ENCODE data around the gene POR.
"Not testable (repeated sequence)": the region's sequence is repeated elsewhere in the genome, so short reads cannot be mapped to it uniquely, and the experiment has no call there.

The POR gene

DNA sequence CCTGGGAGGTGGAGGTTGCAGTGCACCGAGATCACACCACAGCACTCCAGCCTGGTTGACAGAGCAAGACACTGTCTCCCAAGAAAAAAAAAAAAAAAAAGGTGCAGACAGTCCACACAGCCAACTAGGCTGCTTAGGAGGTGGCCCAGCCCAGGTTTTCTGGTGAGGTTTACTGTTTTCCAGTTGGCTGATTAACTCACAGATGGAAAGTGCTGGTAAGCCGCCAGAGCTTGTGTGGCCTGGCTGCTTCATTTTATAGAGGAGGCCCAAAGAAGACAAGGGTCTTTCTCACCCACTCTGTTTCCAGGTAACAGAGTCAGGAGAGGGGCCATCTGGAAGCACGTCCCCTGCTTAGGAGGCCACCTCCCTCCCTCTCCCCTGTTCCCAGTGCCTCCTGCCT is 29.9 kb upstream of the POR start:
- DNase-seq, result no peak

DNA sequence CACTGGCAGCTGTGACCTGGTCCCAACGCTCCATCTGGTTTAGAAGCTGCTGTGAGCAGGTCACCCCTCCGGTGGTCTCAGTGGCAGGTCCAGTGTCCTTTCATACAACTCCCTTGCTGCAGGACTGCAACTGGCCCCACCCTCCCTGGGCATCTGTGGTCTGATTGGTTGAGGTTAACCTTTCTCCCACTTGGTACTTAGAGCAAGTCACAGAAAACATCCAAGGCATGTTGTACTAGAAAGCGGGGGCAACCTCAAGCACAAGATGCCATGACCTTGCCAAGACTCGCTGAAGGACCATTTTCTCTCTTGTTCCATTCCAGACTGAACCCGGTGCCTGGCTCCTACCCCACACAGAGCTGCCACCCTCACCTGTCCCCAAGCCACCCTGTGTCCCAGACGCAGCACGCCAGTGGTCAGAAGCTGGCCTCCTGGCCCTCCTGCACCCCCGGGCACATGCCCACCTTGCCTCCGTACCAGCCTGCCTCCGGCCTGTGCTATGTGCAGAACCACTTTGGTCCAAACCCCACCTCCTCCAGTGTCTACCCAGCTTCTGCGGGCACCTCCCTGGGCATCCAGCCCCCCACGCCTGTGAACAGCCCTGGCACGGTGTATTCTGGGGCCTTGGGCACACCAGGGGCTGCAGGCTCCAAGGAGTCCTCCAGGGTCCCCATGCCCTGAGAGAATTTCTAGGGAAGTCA is 27.1 kb upstream of the POR start:
- DNase-seq, result no peak

DNA sequence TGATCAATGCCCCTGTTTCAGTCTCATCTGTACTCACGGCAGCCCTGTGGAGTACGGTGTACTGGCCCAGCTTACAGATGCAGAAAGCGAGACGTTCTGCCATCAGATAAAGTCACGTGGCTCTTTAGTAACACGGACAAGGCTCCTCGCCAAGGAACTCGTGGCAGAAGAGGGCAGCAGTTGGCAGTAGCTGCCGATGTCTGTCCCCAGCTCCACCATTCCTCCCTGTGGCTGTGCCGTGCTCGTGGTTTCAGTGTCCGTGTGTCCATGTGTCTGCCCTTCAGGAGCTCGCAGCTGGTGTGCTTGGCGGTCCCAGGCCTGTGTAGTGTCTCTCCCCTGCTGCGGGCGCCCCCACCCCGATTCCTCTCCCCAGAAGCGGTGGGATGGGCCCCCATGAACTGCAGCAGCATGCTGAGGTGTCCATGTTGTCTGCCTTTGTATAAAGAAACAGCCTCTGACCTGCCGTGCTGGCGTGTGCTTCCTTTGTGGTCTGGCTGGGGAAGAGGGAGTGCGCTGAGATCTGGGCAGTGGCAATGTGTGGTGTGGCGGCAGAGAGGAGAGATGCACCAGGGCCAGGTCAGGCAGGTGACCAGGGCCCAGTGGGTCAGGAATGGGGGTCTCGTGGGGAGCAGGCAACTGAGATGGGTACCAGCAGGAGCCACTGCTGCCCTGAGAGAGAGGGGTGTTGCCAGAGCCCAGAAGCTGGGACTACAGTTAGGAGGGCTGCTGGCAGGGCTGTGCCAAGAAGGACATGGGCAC is 26.3 kb upstream of the POR start:
- DNase-seq, result no peak

DNA sequence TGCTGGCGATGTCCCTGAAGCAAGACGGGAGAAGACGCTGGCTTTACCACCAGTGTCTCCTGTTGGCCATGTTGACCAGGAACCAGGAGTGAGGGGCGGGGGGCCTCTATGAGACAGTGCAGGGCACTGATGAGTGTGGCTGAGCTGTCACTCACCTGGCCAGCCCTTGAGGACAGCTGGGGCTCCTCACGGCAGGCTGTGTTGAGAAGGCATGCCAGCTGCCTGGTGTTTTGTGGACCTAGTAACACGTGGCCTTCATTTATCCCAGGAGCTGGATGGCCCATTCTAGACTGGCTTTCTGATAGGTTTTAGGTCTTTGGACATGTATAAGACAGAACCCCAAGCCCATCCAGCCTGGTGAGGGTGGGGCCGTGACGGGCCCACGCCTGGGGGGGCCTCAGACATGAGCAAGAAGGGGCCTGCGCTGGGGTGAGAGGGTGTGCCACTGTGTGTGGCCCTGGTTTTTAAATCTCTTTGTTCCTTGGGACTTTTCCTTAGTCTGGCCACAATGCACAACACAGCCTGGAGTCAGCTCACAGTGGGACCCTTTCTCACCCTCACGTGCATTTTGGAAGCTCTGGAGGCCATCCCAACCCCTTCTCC is 25.6 kb upstream of the POR start:
- DNase-seq, result no peak

DNA sequence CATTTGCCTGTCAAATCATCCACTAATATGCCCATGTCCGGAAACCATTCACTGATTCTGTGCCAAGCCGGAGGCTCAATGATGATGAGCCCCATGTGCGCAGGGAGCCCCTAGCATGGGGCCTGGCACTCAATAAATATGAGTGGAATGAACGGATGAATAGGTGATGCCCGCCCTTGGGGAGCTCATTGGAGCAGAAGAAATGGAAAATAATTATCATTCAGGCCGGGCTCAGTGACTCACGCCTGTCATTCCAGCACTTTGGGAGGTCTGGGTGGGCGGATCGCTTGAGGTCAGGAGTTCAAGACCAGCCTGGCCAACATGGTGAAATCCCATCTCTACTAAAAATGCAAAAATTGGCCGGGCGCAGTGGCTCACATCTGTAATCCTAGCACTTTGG is 25.1 kb upstream of the POR start:
- DNase-seq, result no peak

DNA sequence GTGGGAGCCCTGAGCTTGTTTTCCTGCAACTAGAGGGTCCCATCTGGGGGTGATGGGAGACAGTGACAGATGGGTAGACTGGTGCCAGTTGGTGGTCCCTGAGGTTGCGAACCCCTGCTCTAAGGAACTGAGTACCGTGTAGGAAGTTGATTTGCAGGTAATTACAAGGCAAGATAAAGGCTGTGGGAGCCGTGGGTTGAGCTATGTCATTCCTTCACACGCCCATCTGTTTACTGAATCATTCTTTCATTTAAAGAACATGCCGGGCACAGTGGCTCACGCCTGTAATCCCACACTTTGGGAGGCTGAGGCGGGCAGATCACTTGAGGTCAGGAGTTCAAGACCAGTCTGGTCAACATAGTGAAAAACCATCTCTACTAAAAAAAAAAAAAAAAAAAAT is 23.7 kb upstream of the POR start:
- DNase-seq, result not testable (repeated sequence)

DNA sequence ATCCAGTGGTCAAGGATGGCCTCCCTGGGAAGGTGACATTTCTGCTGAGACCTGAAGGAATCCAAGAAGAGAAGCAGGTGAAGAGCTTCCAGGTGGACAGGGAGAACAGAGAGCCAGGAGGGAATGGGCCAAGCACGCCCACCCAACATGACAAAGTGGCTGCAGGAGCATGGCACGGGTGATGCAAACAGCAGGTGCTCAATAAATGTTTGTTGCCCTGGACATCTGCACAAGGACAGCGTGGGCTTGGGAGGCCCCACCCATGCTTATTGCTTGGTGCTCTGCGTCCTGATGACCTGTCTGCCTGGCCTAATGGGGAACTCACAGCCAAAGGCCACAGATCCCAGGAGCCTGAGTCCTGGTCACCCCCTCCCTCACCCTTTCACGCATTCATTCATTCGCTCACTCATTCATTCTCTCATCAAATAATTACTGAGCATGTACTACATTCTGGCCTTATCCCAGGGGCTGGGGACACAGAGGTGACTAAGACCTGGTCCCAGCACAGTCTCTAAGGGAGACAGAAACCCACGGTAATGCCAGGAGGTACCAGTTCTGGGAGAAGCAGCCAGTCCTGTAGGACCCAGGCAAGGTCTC is 23.0 kb upstream of the POR start:
- no peak for DNase-seq

DNA sequence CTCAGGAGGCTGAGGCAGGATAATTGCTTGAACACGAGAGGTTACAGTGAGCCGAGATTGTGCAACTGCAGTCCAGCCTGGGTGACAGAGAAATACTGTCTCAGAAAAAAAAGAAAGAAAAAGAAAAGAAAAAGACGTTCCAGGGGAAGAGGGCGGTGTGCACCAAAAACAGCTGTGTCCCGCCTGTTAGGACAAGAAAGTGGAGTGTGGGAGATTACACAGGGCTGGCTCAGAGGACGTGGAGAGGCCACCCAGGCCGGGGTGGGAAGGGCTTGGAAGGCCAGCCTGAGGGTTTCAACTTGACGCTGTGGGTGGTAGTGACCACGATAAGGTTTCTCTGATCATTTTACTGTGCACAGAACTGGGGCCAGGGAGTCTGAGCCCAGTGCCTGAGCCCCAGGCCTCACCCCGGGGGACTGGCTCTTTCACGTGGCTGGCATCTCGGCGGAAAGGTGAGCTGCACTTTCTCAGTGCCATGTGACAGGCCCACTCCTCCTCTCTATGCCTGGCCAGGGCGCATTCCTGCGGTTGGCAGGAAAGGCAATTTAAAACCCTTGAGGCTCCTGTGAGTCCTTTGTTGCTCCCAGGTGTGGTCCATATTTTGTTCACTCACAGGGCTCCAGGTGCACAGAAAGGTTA is 22.2 kb upstream of the POR start:
- DNase-seq, result no peak

DNA sequence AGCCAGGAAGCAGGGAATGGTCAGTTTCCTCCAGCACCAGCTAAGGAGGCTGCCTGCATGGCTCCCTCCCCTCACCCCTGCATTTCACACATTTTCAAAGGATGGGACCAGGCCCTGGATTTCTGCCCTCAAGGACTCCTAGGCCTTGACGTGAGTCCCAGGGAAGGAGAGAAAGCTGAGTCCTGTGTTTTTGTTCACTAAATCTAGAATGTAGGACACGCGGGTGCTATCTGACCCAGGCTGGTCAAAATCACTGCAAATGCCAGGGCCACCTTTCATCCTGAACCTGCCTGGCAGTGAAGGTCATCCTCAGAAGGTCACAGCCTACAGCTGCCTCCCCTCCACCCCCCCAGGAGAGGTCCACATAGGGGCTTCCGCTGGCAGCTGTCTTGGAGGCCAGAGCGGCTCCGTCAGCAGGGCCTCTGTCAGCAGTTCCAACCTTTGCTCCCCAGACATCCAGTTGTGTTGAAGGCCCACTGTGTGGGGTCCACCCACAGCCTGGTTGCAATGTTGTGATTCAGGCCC is 18.1 kb upstream of the POR start:
- no peak for DNase-seq

DNA sequence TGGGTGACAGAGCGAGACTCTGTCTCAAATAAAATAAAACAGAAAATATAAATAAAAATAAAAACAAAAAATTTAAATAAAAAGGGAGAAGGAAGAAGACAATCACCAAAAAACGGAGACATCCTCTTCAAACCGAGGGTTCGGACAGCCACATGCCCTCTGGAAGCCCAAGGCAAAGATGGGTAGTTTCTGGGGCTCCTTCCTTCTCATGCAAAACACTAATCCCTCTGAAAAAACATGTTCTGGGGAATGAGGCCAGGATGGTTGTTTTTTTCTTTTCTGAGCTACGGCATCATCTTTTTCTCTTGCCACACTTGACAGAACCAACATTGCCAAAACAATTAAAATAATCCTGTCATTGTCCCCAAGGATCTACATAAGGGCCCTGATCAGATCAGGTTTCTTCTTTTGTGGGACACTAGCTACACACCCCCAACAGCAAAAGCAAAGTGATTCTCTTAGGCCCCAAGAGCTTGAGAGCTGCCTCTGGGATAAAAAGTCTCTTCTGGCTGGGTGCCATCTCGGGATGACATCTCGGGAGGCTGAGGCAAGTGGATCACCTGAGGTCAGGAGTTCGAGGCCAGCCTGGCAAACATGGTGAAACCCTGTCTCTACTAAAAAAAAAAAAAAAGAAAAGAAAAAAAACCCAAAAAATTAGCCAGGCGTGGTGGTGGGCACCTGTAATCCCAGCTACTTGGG is 14.2 kb upstream of the POR start:
- DNase-seq, result no peak

DNA sequence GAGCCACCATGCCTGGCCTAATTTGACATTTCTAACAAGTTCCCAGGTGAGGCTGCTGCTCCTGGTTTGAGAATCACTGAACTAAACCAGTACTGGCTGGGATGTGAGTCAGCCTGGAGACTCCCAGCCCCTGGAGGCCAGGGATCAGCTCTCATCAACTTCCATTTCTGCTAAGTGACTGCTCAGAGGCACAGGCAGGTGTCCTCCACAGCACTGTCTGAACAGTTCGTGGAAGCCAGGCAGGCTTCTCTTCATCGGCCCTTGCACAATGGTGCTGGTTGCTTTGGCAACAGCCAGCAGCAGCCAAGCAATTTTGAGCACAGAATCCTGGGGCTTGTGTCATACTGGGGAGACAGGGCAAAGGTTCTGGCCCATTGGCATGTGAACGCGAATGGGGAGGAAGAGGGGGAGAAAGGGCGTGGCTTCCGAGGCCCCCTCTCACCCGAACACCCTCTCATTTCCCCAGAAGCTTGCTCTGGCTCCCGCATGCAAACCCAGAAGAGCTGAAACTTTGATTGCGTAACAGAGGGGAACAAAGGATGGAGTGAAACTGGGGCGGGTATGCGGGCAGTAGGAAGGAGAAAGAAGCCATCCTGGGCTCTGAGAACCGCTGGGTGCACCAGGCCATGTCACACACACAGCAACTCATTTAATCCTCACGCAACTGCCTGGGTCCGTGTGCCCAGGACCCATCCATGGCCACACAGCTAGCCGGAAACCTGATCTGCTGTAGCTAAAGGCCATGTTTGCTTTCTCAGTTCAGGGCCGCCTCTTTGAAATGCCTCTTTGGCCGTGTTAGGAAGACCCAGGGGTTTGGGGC is 9.0 kb upstream of the POR start:
- peak; percentile 68 for DNase-seq

DNA sequence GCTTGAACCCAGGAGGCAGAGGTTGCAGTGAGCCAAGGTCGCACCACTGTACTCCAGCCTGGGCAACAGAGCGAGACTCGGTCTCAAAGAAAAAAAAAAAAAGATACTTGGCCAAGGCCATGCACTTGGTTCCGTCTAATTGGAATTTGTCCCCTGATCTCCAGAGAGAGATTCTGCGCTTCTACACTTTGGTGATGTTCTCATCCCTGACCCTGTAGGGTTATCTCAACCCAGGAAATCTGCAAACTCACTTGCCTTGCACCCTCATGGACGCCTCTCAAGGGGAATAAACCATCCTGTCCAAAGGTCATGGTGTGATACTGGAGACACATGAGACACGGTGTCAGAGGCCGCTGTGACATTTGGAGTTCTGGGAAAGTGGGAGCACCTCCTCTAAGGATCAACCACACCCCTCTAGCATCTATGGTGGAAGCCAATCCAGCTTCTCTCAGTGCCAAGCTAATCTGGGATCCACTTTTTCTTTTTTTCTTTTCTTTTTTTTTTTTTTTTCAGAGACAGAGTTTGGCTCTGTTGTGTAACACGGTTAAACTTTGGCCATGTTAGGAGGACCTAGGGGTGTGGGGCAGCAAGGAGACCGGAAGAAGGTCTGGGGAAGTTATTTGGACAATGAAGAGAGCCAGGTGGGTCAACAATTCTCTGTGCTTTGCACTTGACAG is 7.8 kb upstream of the POR start:
- DNase-seq, result no peak

DNA sequence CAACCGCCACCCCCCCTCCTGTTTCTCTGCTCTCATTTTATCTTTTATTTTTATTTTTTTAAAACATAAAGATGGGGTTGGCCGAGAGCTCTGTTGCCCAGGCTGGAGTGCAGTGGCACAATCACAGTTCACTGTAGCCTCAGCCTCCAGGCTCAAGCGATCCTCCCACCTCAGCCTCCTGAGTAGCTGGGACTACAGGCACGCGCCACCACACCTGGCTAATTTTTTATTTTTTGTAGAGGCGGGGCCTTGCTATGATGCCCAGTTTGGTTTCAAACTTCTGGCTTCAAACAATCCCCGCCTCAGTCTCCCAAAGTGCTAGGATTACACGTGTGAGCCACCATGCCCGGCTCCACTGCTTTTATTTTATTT is 7.3 kb upstream of the POR start:
- DNase-seq, result not testable (repeated sequence)

DNA sequence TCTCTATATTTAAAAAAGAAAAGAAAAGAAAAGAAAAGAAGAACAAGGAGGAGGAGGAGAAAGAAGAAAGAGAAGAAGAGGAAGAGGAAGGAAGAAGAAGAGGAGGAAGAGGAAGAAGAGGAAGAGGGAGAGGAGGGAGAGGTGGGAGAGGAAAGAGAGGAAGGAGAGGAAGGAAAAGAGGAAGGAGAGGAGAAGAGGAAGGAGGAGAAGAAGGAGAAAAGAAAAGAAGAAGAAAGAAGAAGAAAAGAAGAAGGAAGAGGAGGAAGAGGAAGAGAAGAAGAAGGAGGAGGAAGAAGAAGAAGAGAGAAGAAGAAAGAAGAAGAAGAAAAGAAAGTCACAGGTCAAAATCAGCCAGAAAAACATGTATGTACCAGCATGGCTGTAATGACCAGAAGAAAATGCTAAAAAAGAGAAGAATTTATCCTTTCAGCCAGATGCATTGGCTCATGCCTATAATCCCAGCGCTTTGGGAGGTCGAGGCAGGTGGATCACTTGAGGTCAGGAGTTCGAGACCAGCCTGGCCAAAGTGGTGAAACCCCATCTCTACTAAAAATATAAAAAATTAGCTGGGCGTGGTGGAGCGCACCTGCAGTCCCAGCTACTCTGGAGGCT is 5.3 kb upstream of the POR start:
- no peak for DNase-seq

DNA sequence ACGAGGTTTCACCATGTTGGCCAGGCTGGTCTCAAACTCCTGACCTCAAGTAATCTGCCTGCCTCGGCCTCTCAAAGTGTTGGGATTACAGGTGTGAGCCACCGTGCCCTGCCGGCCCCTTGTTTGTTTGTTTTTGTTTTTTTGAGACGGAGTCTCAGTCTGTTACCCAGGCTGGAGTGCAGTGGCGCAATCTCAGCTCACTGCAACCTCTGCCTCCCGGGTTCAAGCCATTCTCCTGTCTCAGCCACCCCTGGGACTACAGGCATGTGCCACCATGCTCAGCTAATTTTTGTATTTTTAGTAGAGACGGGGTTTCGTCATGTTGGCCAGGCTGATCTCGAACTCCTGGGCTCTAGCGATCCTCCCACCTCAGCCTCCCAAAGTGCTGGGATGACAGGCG is 3.8 kb upstream of the POR start:
- DNase-seq, result not testable (repeated sequence)

DNA sequence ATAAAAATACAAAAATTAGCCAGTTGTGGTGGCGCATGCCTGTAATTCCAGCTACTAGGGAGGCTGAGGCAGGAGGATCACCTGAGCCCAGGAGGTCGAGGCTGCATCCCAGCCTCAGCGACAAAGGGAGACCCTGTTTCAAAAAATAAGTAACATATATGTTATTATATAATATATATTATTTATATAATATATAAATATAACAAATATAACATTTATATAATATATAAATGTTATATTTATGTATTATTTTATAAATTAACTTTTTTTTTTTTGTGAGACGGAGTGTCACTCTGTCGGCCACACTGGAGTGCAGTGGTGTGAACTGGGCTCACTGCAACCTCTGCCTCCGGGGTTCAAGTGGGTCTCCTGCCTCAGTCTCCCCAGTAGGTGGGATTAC is 1.5 kb upstream of the POR start:
- no peak for DNase-seq

DNA sequence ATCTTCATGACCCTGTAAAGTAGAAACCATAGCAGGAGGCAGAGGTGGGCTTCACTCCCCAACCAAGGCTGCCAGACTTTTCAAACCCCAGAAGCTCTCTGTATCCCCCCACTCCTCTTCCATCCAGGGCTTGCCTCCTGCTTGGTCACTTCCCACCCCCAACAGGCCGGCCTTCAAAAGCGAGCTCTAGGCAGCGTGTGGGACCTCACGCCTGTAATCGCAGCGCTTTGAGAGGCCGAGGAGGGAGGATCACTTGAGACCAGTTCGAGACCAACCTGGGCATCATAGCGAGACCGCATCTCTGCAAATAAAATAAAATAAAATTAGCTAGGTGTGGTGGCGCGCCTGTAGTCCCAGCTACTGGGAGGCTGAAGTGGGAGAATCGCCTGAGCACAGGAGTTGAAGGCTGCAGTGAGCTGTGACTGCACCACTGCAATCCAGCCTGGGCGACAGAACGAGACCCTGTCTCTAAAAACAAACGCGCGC is 743 bp upstream of the POR start:
- DNase-seq, result no peak

DNA sequence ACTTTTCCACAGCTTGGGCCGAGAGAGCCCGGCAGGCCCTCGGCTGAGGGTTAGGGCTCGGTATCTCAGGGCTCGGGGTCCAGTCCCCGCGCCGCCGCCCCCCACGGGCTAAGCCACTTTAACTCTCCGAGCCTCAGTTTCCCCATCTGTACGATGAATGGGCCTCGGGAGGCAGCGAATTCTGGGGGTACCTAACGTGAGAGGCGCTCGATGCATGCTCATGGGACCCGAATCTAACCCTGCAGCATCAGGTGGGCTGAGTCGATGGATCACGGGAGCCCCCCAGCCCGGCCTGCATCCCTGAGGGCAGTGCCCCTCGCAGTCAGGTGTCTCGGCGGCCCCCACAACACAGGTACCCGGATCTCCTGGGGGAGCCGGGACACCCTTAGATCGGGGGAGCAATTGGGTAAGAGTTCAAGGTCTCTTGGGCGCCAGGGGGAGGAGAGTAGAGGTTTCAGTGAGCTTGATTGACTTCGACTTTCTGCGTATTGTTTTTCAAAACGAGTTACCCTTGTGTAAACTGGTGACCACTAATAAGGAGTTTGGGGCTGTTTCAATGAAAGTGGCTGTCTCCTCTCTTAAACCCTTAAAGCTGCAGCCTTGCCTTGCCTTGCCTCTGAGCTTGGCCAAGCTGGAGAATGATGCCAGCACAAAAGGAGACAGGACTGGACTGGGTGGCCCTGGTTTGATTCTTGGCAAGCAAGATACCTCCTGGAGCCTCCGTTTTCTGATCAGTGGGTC is 631 bp downstream of the POR start:
- no peak for DNase-seq

DNA sequence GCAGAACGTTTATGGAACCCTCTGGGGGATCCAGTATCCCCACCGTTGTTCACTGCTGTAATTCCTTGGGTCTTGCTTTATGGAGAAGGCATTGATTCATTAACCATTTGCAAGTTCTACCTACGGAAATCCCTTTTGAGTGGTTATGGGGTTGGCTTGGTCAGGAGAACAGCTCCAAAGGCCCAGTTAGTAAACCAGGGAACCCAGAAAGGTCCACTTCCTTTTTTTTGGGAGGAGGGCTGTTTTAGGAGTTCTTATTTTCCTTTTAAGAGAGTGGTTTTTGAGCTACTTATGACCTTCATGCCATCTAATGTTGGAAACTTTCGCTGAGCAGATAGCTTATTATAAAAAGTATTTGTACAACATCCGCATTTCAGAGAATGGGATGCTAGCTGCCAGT is 1.3 kb downstream of the POR start:
- no peak for DNase-seq
